ENCODE measurements around the gene KIF23.

KIF23 gene

GRCh38 chr15:69497667-69498066 is 83.5 kb downstream of the KIF23 start:
- DNase-seq: no peak

All from EL (cell line).